GM12873 (cell line): ENCODE measurements around the gene SORBS1.

Experiments used
- CTCF ChIP-seq: IDR thresholded peaks from 2 replicates; pipeline ENCODE4 v1.5.1; 2012; ENCODE audit warnings: low read depth, mild to moderate bottlenecking, moderate library complexity, low read length, control low read depth; ENCODE audit not compliant: insufficient read depth; ENCODE audit errors: missing control alignments

Gene SORBS1

GRCh38 chr10:95457319-95457886 lies 103.8 kb downstream of the SORBS1 start:
- no peak for TF ChIP-seq CTCF

GRCh38 chr10:95456516-95456915 lies 104.7 kb downstream of the SORBS1 start:
- TF ChIP-seq CTCF = no peak

- TF ChIP-seq CTCF = no peak
Measured at GRCh38 chr10:95454940-95455339, 106.2 kb downstream of the SORBS1 start.

GRCh38 chr10:95454356-95454755 lies 106.8 kb downstream of the SORBS1 start:
- TF ChIP-seq CTCF = no peak

DNA sequence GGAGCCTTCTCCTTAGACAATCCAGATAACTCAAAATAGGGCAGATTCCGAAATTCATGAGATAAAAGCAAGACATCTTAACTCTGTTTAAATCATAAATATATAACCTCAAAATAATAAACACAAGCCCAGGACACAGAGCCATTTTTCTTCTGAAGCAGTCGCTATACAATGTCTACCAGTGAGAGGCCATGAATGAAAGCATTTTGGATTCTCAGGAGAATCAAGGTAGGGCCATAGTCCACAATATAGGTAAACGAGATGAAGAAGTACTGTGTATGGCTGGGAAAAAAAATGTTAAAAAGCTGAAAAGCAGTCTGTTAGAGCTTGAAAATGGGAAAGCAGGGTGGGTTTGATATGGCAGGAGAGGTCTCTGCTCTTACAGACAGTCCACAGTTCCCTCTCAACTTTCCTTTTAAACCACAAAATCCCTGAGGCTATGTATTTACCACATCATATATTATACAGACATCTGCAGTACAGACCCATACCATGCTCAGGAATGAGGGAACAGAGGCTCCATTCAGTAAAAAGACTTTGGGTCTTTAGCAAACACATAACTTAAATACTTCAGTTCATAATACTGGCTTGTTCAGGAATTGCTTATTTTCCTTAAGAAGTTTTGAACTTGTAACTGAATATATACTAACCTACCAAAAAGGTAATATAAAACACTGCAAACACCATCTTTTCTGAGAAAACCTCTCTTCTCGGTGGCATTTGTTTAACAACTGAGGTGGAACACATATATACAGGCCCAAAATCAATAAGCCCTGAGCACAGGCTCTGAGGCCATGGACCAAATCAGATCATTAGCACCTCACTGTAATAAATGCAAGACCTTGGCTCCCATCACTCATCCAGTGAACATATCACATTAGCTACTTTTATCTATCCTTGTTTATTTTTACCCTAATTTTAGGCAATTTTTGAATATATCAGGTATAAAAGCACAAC lies 109.3 kb downstream of the SORBS1 start:
- TF ChIP-seq CTCF = no peak

- TF ChIP-seq CTCF = no peak
Measured at GRCh38 chr10:95451150-95451549, 110.0 kb downstream of the SORBS1 start.

- TF ChIP-seq CTCF = no peak
Measured at GRCh38 chr10:95450188-95450587, 111.0 kb downstream of the SORBS1 start.
